GM19025 (cell line): Measurements from ENCODE around the gene HOXA10.

Experiments used
- ATAC-seq: cut with Tn5 transposase; IDR thresholded peaks from one replicate; pipeline ENCODE4 v1.9.1; 2021; ENCODE audit warnings: mild to moderate bottlenecking, low read depth, moderate library complexity; ENCODE audit not compliant: unreplicated experiment

HOXA10 gene

DNA sequence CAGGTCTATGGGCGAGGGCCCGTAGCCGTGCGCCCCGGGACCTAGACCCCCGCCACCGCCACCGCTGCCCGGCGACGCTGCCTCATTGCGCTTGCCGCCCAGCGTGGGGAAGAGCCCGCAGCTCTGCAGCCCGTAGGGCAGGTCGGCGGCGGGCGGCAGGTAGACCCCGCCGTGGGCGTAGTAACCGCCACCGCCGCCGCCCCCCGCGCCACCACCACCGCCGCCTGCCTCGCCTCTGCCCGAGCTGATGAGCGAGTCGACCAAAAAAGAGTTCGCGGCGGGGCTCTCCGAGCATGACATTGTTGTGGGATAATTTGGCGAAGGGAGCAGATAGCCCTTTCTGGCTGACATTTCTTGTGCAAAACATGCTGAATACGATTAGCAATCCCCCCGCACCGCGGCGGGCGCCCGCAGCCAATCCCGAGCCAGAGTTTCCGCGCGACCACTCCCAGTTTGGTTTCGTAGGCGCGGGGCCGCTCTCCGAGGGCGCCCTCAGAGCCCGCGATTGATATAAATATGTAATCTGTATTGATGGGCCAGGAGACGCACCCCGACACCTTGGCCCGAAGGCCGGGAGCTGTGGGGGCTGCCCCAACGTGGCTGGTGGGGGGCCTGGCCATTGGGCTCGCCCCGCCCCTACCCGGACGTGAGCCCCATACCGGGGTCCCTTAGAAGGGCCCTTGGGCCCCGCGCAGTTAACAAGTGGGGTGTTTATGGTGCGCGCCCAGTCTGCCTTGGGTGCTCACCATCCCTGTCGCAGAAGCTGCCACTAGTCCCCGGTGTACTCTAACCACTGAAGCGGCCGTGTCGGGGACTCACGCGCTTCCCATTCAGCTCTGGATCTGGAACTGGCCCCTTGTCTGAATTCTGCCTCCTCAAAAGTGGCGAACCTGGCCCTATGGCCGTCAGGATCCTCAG lies at the start of gene HOXA10:
TSS of gene HOXA10 (minus strand) at position 365 of the 918 bp plus-strand sequence. CDS start at position 351, 14 bp downstream.
- no peak for ATAC-seq

DNA sequence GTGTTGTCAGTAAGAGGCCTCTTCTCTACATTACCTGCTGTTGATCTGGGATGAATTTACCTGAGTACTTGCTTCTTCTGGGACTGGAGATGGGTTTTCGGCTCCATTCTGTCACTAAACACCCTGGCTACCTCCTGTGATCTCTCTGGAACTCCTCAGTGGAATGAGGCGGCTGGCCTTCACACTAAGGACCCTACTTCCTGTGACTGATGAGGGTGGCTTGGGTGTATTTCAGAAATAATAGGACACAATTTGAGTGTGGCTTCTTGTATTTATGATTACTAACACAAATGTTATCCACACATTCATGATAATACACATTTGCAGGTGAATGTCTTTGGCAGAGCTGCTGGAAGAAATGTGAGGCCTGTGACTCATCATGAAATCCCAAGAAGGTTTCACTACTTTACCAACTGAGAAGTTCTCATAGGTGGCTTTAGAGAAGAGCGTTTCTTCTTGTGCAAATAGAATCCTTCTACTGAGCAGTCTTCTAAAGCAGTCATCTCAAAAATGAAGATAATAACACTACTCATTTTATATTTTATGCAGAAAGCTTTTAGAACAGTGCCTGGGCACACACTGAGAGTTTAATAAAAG lies 47.2 kb upstream of the HOXA10 start:
- no peak for ATAC-seq

DNA sequence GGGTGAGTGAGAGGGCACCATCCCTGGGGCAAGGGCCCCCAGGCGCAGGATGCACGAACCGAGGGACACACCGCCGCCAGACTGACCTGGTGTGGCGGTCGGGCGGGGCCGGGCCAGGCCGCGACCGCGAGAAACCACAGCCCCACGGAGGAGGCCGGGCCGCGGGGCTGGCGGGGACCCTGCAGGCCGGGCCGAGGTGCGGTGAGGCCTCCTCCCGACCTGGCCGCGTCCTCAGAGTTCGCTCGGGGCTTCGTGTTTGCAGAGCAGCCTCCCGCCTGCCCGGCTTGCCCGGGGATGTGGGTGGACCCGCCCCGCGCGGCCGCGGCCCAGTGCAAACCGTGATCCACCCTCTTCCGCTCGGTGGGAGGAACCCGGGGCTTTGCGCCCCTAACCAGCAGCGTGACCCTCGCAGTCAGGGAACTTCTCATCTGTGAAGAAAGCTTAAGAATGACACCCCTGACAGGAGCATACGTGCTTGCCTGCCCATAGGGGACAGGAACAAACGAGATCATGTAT lies 46.4 kb upstream of the HOXA10 start:
- ATAC-seq, result no peak

DNA sequence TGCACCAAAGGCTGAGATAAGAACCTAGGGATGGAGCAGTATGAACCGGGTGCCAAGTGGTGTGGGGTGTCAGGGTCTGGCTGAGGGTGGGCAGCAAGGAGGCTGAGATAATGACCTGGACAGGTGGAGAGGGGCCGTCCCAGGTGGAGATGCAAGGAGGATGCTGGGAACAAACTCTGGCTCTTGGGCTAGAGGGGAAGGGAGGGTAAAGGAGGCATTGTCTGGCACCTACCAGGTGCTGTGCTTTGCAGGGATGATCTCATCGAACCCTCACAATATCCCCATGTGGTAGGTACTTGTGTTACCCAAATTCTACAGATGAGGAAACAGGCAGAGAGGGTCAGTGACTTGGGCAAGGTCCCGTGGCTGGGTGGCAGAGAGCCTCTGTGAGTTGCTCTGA lies 45.7 kb upstream of the HOXA10 start:
- no peak for ATAC-seq

DNA sequence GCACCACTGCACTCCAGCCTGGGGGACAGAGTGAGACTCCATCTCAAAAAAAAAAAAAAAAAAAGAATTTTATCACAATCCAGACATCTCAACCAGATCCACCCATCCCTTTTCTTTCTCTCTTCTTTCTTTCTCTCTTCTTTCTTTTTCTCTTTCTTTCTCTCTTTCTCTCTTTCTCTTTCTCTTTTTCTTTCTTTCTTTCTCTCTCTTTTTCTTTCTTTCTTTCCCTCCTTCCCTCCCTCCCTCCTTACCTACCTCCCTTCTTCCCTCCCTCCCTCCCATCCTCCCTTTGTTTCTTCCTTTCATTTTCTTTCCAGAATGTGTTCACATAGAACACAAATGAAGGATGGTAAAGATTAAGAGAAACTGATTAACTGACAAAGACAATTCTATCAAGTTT lies 43.8 kb upstream of the HOXA10 start:
- ATAC-seq, result no peak

DNA sequence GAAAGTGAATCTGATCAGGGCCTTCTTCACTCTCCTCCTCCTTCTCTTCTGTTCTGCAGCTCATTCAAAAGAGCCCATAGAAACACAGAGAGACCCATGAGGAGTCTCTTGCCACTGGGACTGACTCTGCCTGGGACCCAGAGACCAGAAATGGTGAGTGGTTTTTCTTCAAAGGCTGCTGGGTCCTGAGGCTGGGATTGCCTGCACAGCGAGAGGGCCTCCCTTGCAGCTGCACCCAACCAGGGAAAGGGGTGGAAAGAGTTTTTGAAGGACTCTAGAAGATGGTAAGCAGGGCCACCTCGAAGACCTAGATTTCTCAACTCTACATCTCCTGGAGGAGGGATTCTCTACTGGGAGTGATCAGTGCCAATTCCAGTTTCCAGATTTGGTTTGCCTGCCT lies 41.2 kb upstream of the HOXA10 start:
- no peak for ATAC-seq

DNA sequence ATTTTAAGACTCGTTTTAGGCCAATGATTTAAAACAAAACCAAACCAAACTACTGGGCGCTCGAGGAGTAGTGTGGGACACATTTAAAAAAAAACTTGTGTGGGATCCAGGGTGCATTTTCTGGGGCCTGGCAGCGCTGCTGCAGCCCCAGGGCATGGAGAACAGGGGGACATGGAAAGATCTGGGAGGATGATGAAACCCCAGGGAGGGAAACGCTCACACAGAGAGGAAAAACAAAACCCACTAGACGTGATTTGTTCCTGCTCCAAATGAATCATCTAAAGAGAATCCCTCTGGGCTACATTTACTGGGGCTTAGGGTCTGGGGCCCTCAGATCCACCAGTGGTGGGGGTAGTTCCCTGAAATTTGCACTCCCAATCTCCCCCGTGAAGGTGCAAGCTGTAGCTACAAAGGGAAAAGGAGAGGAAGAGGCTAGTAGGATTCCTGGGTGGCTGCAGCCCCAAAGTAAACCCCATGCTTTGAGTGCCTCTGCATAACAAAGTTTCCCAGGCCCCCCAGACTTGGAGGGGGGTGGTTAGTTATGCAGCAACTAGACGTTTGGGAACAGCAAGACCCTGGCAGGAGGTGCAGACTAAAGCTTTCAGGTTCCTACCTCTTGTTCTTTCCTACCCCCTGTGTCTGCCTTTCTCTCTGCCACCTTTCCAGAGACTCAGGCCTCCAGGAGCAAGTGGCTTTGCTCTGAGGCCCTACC lies 40.3 kb upstream of the HOXA10 start:
- no peak for ATAC-seq

DNA sequence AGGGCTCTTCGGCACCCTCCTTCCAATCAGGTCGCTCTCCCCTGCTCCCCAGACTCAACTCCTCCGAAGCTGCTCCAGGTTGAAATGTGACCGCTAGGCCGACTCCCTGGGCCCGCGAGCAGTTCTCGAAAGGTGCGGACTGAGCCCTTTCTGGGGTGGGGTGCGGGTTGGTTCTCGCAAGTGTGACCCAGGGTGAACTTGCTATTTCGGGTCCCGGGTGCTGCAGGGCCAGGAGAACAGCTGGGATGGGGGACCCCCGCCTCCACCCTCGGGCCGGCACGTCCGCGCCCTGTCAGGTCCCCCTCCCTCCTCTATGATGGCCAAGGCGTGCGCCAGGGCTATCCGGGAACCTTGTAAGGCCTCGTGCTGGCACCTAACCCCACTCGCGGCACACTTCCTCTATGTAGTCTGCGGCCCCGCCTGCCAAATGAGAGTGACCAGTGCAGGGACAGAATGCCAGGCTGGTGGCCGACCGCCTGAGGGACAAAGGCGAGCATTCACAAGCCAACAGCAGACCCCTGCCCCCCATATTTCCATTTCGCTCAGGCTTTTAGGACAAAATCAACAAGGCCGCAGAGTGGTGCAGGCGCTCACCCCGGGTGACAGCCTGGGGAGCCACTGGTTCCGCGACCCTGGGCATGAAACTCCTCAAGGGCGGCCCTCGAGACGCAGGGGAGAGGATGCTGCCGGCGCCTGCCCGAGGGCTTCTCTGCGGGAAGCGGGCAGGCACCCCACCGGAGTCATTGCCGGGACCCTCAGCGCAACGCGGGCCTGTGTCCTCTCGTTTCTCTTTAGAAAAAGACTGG lies 39.5 kb upstream of the HOXA10 start:
- ATAC-seq, result no peak

DNA sequence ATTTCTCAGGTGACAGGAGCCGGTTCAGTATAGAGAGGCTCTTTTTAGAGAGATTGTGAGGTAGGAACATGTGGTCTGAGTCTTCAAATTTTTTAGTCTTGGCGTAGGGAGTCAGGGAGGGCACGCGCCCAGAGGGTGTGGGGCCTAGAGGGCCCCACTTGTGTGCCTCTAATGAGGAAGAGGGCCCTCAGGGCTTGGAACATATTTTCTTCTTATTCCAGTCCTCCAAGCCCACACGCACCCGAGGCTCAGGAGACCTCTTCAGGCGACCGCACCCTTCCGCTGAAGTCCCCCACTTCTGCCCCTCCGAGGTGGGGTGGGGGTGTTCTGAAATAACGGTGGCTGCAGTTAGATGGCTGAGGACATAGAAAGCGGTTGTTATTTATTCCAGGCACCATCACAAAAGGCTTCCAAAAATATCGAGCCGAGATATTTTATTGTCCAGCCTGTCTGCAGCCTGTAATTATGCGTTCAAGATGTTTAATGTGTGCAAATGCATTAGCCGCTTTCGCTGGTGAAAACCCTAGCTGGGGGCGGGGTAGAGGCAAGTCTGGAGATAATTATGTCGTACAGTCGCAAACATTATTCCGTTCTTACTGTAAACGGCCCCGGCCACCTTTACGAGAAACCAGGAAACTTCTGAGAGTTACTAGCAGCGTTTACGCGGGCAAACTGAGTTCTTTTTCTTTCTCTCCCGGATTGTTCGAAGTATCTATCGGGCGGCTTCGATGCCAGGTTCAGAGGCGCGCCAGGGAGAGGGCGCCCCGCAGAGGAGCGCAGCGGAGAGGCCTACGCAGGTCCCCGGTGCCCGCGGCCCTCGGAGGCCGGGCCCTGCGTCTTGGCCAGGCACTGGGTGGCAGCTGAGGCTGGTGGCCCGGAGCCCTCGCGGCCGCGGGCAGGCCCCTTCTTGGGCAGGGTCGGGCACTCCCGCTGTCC lies 38.6 kb upstream of the HOXA10 start:
- ATAC-seq, result no peak

DNA sequence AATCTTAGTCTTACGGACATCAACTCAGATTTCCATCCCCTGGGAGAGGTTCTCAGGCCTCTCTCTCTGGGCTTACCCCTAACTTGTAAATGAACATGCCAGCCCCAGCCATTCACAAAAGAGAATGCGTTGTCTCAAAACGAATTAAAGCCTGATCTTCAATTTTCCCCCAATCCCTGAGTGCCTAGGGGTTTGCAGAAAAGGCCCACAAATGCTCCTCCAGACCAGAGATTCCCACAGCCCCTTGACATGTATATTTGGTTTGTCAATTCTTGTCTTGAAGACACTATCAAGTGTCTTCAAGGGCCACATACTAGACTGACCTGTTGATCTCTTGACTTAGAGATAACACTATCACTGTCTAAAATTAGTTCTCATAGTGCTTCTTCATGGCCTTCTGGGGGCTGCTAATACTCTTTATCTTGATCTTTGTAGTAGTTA lies 37.7 kb upstream of the HOXA10 start:
- no peak for ATAC-seq

DNA sequence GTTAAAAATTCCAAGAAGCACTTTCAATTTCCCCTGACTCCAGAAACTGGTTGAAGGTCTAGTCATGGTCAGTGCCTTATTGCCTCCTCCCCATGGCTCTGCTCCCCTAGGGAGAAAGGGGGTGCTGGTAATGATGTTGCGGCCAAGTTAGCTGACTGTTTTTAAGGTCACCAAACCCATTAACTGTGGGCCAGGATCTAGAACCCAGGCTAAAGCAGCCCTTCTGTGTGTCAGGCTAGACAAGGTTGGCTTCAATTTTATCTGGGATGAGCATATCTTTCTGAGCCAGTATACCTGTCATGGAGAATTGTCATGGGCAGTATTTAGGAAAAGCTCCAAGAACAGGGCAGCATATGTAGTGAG lies 36.9 kb upstream of the HOXA10 start:
- ATAC-seq, result no peak

DNA sequence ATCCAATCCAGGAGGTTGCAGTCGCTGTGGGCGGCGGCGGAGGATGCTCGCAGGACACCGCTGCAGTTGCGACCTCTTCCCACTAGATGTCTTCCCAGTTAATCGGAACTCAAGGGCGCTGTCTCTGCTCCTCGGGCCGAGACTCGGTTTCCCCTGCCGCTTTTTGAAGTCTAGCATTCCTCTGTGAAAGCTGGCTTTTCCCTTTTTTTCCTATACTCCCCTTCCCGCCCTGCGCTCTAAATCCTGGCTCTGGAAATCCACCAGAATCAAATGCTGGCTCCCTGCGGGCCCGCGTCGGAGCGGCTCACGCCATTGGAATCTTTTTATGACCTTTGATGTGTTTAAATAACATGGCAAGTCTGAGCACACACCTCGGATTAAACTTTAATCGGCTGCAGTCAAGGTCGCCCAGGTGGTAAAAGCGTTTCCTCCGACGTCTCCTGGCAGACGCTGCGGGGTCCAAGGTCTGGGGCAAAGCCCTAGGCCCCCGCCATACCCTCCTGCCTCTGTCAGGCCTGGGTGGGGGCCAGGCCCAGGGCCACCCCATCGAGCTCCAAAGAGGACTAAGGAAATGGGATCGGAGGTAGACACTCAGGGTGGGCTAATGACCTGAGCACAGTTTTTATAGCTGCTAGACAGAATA lies 36.4 kb upstream of the HOXA10 start:
- ATAC-seq, result no peak

DNA sequence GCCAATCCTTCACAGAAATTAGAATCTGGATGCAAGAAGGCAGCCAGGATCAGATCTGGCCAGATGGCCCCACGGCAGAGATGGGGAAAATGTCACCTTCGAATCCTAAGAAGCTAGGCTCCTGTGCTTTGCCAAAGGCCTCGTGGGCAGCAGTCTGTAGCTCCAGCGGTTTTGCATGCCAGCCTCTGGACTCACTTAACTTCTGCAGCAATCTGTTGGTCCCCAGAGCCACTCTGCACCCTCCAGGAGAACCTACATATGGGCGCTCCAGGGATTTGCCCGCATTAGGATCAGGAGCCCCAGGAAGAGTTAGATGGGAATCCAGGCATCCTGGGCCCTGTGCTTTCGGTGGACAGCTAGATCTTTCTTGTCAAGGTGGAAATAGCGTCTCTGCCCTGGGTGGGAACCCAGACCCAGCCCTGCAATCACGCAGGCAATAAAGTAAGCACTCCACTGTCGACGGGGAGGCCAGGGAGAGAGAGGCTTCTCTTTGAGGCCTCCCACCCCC lies 35.9 kb upstream of the HOXA10 start:
- no peak for ATAC-seq

DNA sequence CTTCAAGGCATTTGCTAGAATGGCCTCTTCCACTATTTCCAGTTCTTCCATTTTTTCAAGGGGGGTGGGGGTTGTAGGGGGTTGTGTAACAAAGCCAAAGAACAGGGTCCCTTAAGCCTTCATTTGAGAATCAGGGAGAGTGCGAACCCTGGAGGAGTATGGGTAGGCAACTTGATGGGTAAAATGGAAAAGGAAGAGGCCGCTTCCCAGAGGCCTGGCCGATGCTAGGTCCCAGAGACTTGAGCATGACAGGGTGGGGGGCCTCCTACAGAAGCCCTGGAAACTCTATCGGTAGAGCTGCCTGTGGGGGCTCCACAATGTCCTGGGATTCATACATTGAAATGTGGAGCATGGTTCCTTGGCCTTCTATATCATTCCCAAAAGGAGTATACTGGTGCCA lies 34.9 kb upstream of the HOXA10 start:
- no peak for ATAC-seq

DNA sequence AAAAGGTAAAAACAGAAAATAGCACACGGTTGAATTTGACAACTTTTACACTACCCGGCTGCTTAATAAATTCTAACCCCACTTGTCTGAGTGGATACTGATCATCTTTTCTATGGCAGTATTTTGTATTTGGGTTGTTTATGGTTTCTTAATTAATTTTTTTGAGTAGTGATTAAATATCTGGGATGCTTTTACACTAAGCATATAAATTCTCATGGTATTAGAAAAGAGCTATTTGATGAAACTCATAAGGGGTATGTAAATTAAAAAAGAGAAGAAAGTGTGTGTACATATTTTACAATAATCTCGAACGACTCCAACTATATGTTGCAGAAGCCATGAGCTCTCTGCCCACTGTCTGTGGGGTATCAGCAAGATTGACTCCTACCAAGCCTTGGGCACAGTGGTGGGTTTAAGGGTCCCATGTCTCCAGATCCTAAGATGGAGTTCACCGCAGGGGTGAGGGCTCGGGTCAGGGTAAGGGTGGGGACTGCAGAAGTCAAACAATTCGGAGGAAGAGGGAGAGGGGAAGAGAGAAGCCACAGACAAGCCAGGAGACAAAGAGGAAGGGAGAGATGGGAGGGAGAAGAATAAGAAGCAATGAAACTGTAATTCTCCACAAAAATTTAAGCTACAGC lies 33.3 kb upstream of the HOXA10 start:
- no peak for ATAC-seq

DNA sequence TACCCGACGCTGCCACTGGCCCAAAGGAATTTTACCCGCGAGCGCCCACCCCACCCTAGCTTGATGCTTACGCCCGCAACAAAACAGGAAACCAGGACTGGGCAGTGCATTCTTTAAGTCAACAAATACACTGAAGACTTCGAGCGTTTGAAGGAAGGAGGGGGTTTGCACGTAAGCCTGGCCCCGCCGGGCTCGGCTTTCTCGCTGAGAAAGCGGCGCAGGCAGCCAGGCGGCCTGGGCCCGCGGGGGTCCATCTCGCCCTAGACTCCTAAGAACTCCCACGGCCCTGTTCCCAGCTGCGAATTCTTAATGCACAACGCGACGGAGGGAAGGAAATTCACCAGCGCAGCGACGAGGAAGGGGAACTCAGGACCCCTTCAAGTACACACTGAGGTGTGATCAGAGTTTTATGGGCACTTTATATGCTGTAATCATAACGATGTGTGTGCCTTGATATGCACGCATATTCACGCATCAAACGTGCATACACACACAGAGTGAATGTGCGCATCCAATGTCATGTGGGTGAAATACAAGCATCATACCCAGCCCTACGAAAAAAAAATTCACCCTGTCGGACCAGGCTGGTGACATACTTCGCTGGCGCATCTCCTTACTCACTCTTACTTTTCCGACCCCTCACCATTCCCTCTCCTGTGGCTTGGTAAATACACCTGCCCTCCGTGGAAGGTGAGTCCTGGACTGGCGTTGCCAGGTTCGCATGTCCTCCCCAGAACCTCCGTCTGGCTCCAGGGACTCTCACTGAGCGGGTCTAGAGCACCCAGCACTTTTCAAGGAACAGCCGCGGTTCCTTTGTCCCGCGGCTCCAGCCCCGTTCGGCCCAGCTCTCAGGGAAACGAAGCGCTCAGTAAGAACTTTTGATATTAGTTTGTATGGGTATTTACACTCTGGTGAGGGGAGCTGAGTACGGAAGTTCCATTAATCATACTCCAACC lies 31.5 kb upstream of the HOXA10 start:
- no peak for ATAC-seq

DNA sequence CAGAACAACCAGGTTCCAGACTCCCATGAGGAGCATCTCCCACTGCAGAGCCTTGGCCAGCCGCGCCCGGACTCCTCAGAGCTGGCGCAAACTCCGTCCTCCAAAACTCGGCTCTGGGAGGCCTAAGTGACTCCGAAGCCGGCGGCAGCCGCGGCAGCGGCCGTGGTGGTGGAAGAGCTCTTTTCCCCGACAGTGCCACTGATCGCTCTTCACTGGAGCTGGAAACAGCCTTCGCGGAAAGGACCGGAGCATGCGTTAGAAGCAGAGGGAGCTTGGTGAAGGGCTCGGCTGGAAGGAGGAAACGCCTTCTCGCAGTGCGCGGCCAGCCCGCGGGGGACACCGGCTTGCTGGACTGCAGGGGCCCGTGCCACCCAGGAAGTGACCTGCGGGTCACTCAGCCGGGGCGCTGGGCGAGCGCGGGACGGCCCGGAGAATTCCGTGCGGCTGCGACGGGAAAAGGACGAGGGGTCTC lies 30.8 kb upstream of the HOXA10 start:
- ATAC-seq, result no peak
